Superior temporal gyrus (tissue), 1 donor: ENCODE data around the gene GMDS.

Experiments
- DNase-seq: peaks from one replicate; pipeline ENCODE4 v3.0.0-alpha.2; 2016; ENCODE audit errors: extremely low spot score

GMDS gene

GRCh38 chr6:2178125-2178524 lies 67.3 kb downstream of the GMDS start:
- no peak for DNase-seq

- no peak for DNase-seq
Observed at GRCh38 chr6:2175825-2176224, 69.6 kb downstream of the GMDS start.

- DNase-seq, result no peak
Observed at GRCh38 chr6:2173203-2173961, 72.0 kb downstream of the GMDS start.

- no peak for DNase-seq
Observed at GRCh38 chr6:2171728-2172127, 73.7 kb downstream of the GMDS start.

GRCh38 chr6:2168480-2168879 lies 76.9 kb downstream of the GMDS start:
- DNase-seq, result no peak

- DNase-seq, result no peak
Observed at GRCh38 chr6:2166717-2167116, 78.7 kb downstream of the GMDS start.

- DNase-seq, result no peak
Observed at GRCh38 chr6:2165286-2165685, 80.1 kb downstream of the GMDS start.

- DNase-seq, result no peak
Observed at GRCh38 chr6:2164481-2164880, 80.9 kb downstream of the GMDS start.

- DNase-seq, result no peak
Observed at GRCh38 chr6:2162079-2162445, 83.3 kb downstream of the GMDS start.

GRCh38 chr6:2158596-2159271 lies 86.7 kb downstream of the GMDS start:
- no peak for DNase-seq

GRCh38 chr6:2157441-2158127 lies 87.8 kb downstream of the GMDS start:
- no peak for DNase-seq

- no peak for DNase-seq
Observed at GRCh38 chr6:2155206-2155605, 90.2 kb downstream of the GMDS start.

GRCh38 chr6:2149361-2150006 lies 95.9 kb downstream of the GMDS start:
- no peak for DNase-seq

GRCh38 chr6:2148748-2149147 lies 96.7 kb downstream of the GMDS start:
- DNase-seq, result no peak

- no peak for DNase-seq
Observed at GRCh38 chr6:2147766-2148448, 97.5 kb downstream of the GMDS start.

GRCh38 chr6:2147261-2147660 lies 98.1 kb downstream of the GMDS start:
- no peak for DNase-seq

- no peak for DNase-seq
Observed at GRCh38 chr6:2144210-2144609, 101.2 kb downstream of the GMDS start.

- no peak for DNase-seq
Observed at GRCh38 chr6:2141644-2142290, 103.6 kb downstream of the GMDS start.

- DNase-seq, result no peak
Observed at GRCh38 chr6:2140438-2141128, 104.8 kb downstream of the GMDS start.

- DNase-seq, result no peak
Observed at GRCh38 chr6:2135401-2135800, 110.0 kb downstream of the GMDS start.

GRCh38 chr6:2134554-2134953 lies 110.9 kb downstream of the GMDS start:
- no peak for DNase-seq
